Panc1 (cell line): ENCODE data around the gene SLC4A4. TPM values are rescaled to one million over a fixed set of nuclear protein-coding genes. Genes with fewer than 3 reads are reported as not detected.

Source experiments
- ATAC-seq: fragments of 200-7000 bp; cut with Tn5 transposase; 2 replicates; pipeline ENCODE4 v1.9.1; 2020; ENCODE audit warnings: mild to moderate bottlenecking, moderate library complexity
- BruUV-seq: library from RNA; stranded (reverse); fragments of 400-500 nt; replicated peaks from 2 replicates; lab custom pipeline; 2021; lab: Mats Ljungman, UMichigan
- CTCF ChIA-PET: fragments of 300-600 bp; sonication (Branson Sonifier 250); formaldehyde crosslinking; loops from one replicate; lab custom pipeline; 2022; ENCODE audit warnings: antibody characterized with exemption; lab: Charles Lee
- POLR2A ChIA-PET: fragments of 300-600 bp; sonication (Branson Sonifier 250); formaldehyde crosslinking; loops from one replicate; lab custom pipeline; 2022; ENCODE audit warnings: antibody characterized with exemption; lab: Charles Lee
- DNase-seq: peaks from one replicate; pipeline ENCODE4 v3.0.0-alpha.2; 2010; ENCODE audit warnings: low read depth, low spot score
- H3K27ac ChIP-seq: 2 replicates; pipeline ENCODE4 v1.5.1; 2011; ENCODE audit warnings: mild to moderate bottlenecking, low read length, inconsistent platforms
- H3K27me3 ChIP-seq: fragments of 200-500 bp; sonication (Bioruptor generic); 2 replicates; pipeline ENCODE4 v1.6.0; 2014; ENCODE audit warnings: low read length, inconsistent platforms; ENCODE audit not compliant: control insufficient read depth, insufficient read depth
- H3K36me3 ChIP-seq: fragments of 200-500 bp; sonication (Bioruptor generic); 2 replicates; pipeline ENCODE4 v1.5.1; 2014; ENCODE audit warnings: inconsistent platforms, mild to moderate bottlenecking, low read length, moderate library complexity; ENCODE audit not compliant: control insufficient read depth, insufficient read depth
- H3K4me1 ChIP-seq: 2 replicates; pipeline ENCODE4 v1.5.1; 2011; ENCODE audit warnings: inconsistent platforms, mild to moderate bottlenecking, low read length, moderate library complexity; ENCODE audit not compliant: control insufficient read depth, insufficient read depth
- H3K4me3 ChIP-seq, 2 experiments: 2 replicates each; pipeline ENCODE4 v1.5.1; 2011 to 2012; ENCODE audit warnings: low read depth in 2 of 2, low read length in 2 of 2, mild to moderate bottlenecking in 2 of 2, inconsistent platforms in 1 of 2, moderate library complexity in 1 of 2
- H3K9me3 ChIP-seq: fragments of 200-500 bp; sonication (Bioruptor generic); 2 replicates; pipeline ENCODE4 v1.5.1; 2014; ENCODE audit warnings: low read depth, mild to moderate bottlenecking, inconsistent platforms, low read length, moderate library complexity; ENCODE audit not compliant: control insufficient read depth, insufficient read depth
- CTCF ChIP-seq: fragments of 450-650 bp; IDR thresholded peaks from 2 replicates; pipeline ENCODE4 v1.5.1; 2017; ENCODE audit warnings: mild to moderate bottlenecking
- POLR2AphosphoS5 ChIP-seq: IDR thresholded peaks from 2 replicates; pipeline ENCODE4 v1.6.1; 2012; ENCODE audit warnings: mild to moderate bottlenecking, low read depth, low read length, moderate library complexity
- REST ChIP-seq, 2 experiments: IDR thresholded peaks; 2 replicates each; pipeline ENCODE4 v1.6.1; 2011 to 2012; ENCODE audit warnings: low read depth in 2 of 2, control low read depth in 1 of 2, low read length in 1 of 2, mild to moderate bottlenecking in 1 of 2, moderate library complexity in 1 of 2; ENCODE audit not compliant: insufficient read depth in 1 of 2
- SIN3A ChIP-seq: IDR thresholded peaks from 2 replicates; pipeline ENCODE4 v1.6.1; 2012; ENCODE audit warnings: low read depth, mild to moderate bottlenecking, low read length, moderate library complexity, borderline replicate concordance; ENCODE audit not compliant: insufficient read depth
- TCF7L2 ChIP-seq: IDR thresholded peaks from 2 replicates; pipeline ENCODE4 v1.6.1; 2011; ENCODE audit warnings: mild to moderate bottlenecking, low read depth, low read length, inconsistent platforms
- in situ Hi-C: cut with HindIII; loops from 2 replicates; pipeline ENCODE4 v1.10.0; 2016; ENCODE audit warnings: low sequenced_read_pairs, low pct_unique_long_range_greater_than_20kb
- intact Hi-C: fragments of 100-400 bp; cut with micrococcal nuclease; formaldehyde crosslinking; loops from one replicate; pipeline ENCODE4 v1.10.0; 2022; ENCODE audit not compliant: unreplicated experiment
- total RNA-seq: library from RNA; stranded (reverse); gene quantifications from one replicate; pipeline ENCODE4 v1.2.1, GENCODE V29; 2021; ENCODE audit not compliant: unreplicated experiment

Gene SLC4A4
- total RNA-seq, 1 experiment from 2014 or later = 0.26 TPM

- in situ Hi-C loops (no loop called here), intact Hi-C loops (no loop called here)
- CTCF ChIA-PET = no interaction called here
- ATAC-seq = no peak
- Histone ChIP-seq H3K4me1 (no peaks in the 10 kb centered on the region), H3K36me3 (no peaks in the 10 kb centered on the region), H3K27me3 (no peaks in the 10 kb centered on the region), H3K27ac (no peak overlapping the region), H3K4me3 (no peak overlapping the region), H3K9me3 (no peaks in the 10 kb centered on the region)
- BruUV-seq = no TSS peak
- POLR2A ChIA-PET = no interaction called here
- DNase-seq = no peak
- no peak for TF ChIP-seq CTCF
- no peak for TF ChIP-seq REST (IDR thresholded peaks at IDR 0.05; ENCODE audit: insufficient read depth in 1 of 2, low read depth in 2 of 2, low read length in 1 of 2)
- no peak for TF ChIP-seq TCF7L2
- TF ChIP-seq POLR2AphosphoS5 = no peak
- TF ChIP-seq SIN3A = no peak
Measured at GRCh38 chr4:71400810-71401209, 62.0 kb downstream of the SLC4A4 start.

GRCh38 chr4:71402616-71403015, 63.8 kb downstream of the SLC4A4 start:
- BruUV-seq = no TSS peak

More at GRCh38 chr4:71402616-71403015, 63.8 kb downstream of the SLC4A4 start:
- intact Hi-C loops (no loop called here), in situ Hi-C loops (no loop called here)
- Histone ChIP-seq H3K9me3 (no peaks in the 10 kb centered on the region), H3K4me3 (no peak overlapping the region), H3K27me3 (no peaks in the 10 kb centered on the region), H3K36me3 (no peaks in the 10 kb centered on the region), H3K4me1 (no peaks in the 10 kb centered on the region), H3K27ac (no peak overlapping the region)
- ChIA-PET CTCF (no interaction called here), POLR2A (no interaction called here)
- no peak for ATAC-seq
- TF ChIP-seq SIN3A (no peak), CTCF (no peak), REST (IDR thresholded peaks at IDR 0.05; ENCODE audit: insufficient read depth in 1 of 2, low read depth in 2 of 2, low read length in 1 of 2) (no peak), POLR2AphosphoS5 (no peak), TCF7L2 (no peak)
- no peak for DNase-seq
